SK-N-SH (cell line): ENCODE data around the gene BRAT1. TPM values are rescaled to one million over a fixed set of nuclear protein-coding genes. Genes with fewer than 3 reads are reported as not detected.

Source experiments
- CTCF ChIA-PET: fragments of 300-600, 350-600 bp; formaldehyde crosslinking; extraction: SDS; loops from one replicate; lab custom pipeline; 2021; lab: Yijun Ruan, JAX
- POLR2A ChIA-PET: fragments of 350-600 bp; sonication (Branson Sonifier 250); formaldehyde crosslinking; extraction: SDS; loops from one replicate; lab custom pipeline; 2020; ENCODE audit warnings: antibody characterized with exemption, inconsistent platforms; lab: Yijun Ruan, JAX
- DNase-seq: peaks from one replicate; pipeline ENCODE4 v3.0.0; 2012
- H2AFZ ChIP-seq: fragments of 200-600 bp; sonication (generic); 2 replicates; pipeline ENCODE4 v1.8.1; 2016; ENCODE audit warnings: antibody characterized with exemption, mild to moderate bottlenecking, low read depth
- H3F3A ChIP-seq: fragments of 200-600 bp; sonication (generic); replicated peaks from 2 replicates; pipeline ENCODE3; 2016; ENCODE audit warnings: antibody characterized with exemption, mild to moderate bottlenecking; ENCODE audit not compliant: insufficient read depth
- H3K27ac ChIP-seq, 2 experiments: fragments of 200-500 bp in 1 of 2; fragments of 200-600 bp in 1 of 2; sonication (Bioruptor generic) in 1 of 2; sonication (generic), shearing (Covaris generic) in 1 of 2; 2 replicates each; pipeline versions ENCODE4 v1.5.1 to v1.6.1; 2014 to 2016; ENCODE audit warnings: low read depth in 2 of 2, inconsistent platforms in 1 of 2, low read length in 1 of 2, mild to moderate bottlenecking in 1 of 2, mixed read lengths in 1 of 2
- H3K27me3 ChIP-seq: fragments of 200-600 bp; sonication (generic), shearing (Covaris generic); 2 replicates; pipeline ENCODE4 v1.6.1; 2016; ENCODE audit warnings: mixed run types; ENCODE audit not compliant: insufficient read depth
- H3K36me3 ChIP-seq, 2 experiments: fragments of 200-500 bp in 1 of 2; fragments of 200-600 bp in 1 of 2; sonication (Bioruptor generic) in 1 of 2; sonication (generic) in 1 of 2; replicated peaks in 1 of 2; 2 replicates each; pipeline versions ENCODE3 to v1.5.1; 2014 to 2016; ENCODE audit warnings: low read length in 1 of 2, mild to moderate bottlenecking in 1 of 2; ENCODE audit not compliant: insufficient read depth in 2 of 2, control insufficient read depth in 1 of 2
- H3K4me1 ChIP-seq, 2 experiments: fragments of 200-500 bp in 1 of 2; fragments of 200-600 bp in 1 of 2; sonication (Bioruptor generic) in 1 of 2; sonication (generic), shearing (Covaris generic) in 1 of 2; 2 replicates each; pipeline versions ENCODE4 v1.5.1 to v1.6.1; 2014 to 2016; ENCODE audit warnings: low read depth in 1 of 2, low read length in 1 of 2, mixed run types in 1 of 2; ENCODE audit not compliant: insufficient read depth in 2 of 2, control insufficient read depth in 1 of 2
- H3K4me2 ChIP-seq: fragments of 200-600 bp; sonication (generic), shearing (Covaris generic); 2 replicates; pipeline ENCODE4 v1.6.1; 2017; ENCODE audit warnings: mixed run types
- H3K4me3 ChIP-seq, 2 experiments: fragments of 200-500 bp in 1 of 2; fragments of 200-600 bp in 1 of 2; sonication (Bioruptor generic) in 1 of 2; sonication (generic), shearing (Covaris generic) in 1 of 2; 2 replicates each; pipeline versions ENCODE4 v1.5.1 to v1.8.1; 2014 to 2016; ENCODE audit warnings: low read depth in 2 of 2, inconsistent platforms in 1 of 2, low read length in 1 of 2, mild to moderate bottlenecking in 1 of 2, mixed read lengths in 1 of 2, moderate library complexity in 1 of 2
- H3K79me2 ChIP-seq: fragments of 200-600 bp; sonication (generic); 2 replicates; pipeline ENCODE4 v1.8.1; 2017; ENCODE audit warnings: mild to moderate bottlenecking; ENCODE audit not compliant: insufficient read depth
- H3K9ac ChIP-seq: fragments of 200-600 bp; sonication (generic); 2 replicates; pipeline ENCODE4 v1.6.1; 2017; ENCODE audit warnings: mixed run types
- H3K9me2 ChIP-seq: fragments of 200-600 bp; sonication (generic); 2 replicates; pipeline ENCODE4 v1.6.1; 2017; ENCODE audit warnings: mixed run types
- H3K9me3 ChIP-seq: fragments of 200-600 bp; sonication (generic); 2 replicates; pipeline ENCODE4 v1.6.1; 2017; ENCODE audit warnings: mixed run types, mild to moderate bottlenecking, moderate library complexity
- H4K20me1 ChIP-seq: fragments of 200-600 bp; sonication (generic); 2 replicates; pipeline ENCODE4 v1.6.1; 2017; ENCODE audit warnings: mild to moderate bottlenecking, mixed run types; ENCODE audit not compliant: insufficient read depth
- CHD2 ChIP-seq: fragments of 150-350 bp; IDR thresholded peaks from 2 replicates; pipeline ENCODE4 v1.6.1; 2018; ENCODE audit warnings: low read length; ENCODE audit not compliant: partially characterized antibody
- EP300 ChIP-seq, 2 experiments: IDR thresholded peaks; 2 replicates each; pipeline versions ENCODE4 v1.4.0 to v1.6.1; 2012; ENCODE audit warnings: borderline replicate concordance in 1 of 2, low read depth in 1 of 2, low read length in 1 of 2
- EZH2phosphoT487 ChIP-seq: fragments of 200-600 bp; sonication (generic); IDR thresholded peaks from 2 replicates; pipeline ENCODE4 v1.6.1; 2017; ENCODE audit warnings: low read depth, mixed run types, mild to moderate bottlenecking, antibody characterized with exemption, moderate library complexity, borderline replicate concordance
- FOSL2 ChIP-seq: IDR thresholded peaks from 2 replicates; pipeline ENCODE4 v1.4.0; 2012; ENCODE audit warnings: low read depth, mild to moderate bottlenecking, moderate library complexity, borderline replicate concordance
- FOXJ3 ChIP-seq: sonication (generic); formaldehyde crosslinking; IDR thresholded peaks from 2 replicates; pipeline ENCODE4 v1.5.1; 2020; ENCODE audit warnings: mild to moderate bottlenecking, missing genetic modification reagents
- GATA2 ChIP-seq: sonication (generic); formaldehyde crosslinking; IDR thresholded peaks from 2 replicates; pipeline ENCODE4 v1.5.0; 2020; ENCODE audit warnings: mild to moderate bottlenecking, missing genetic modification reagents
- IRF3 ChIP-seq: fragments of 150-350 bp; IDR thresholded peaks from 2 replicates; pipeline ENCODE4 v1.6.1; 2016; ENCODE audit warnings: mild to moderate bottlenecking, low read depth, low read length
- MEF2A ChIP-seq: IDR thresholded peaks from 2 replicates; pipeline ENCODE4 v1.4.0; 2012; ENCODE audit warnings: low read depth, borderline replicate concordance
- POLR2AphosphoS5 ChIP-seq: IDR thresholded peaks from 2 replicates; pipeline ENCODE4 v1.6.1; 2012; ENCODE audit warnings: low read depth, low read length
- RAD21 ChIP-seq: IDR thresholded peaks from 2 replicates; pipeline ENCODE4 v1.6.1; 2012; ENCODE audit warnings: mild to moderate bottlenecking, low read length
- REST ChIP-seq: IDR thresholded peaks from 2 replicates; pipeline ENCODE4 v1.6.1; 2012; ENCODE audit warnings: mild to moderate bottlenecking, low read depth, low read length, moderate library complexity
- RXRA ChIP-seq: IDR thresholded peaks from 2 replicates; pipeline ENCODE4 v1.4.0; 2012; ENCODE audit warnings: low read depth, mild to moderate bottlenecking, borderline replicate concordance
- TAF1 ChIP-seq: IDR thresholded peaks from 2 replicates; pipeline ENCODE4 v1.6.1; 2012; ENCODE audit warnings: low read depth, mild to moderate bottlenecking, low read length, moderate library complexity, borderline replicate concordance
- TEAD4 ChIP-seq: IDR thresholded peaks from 2 replicates; pipeline ENCODE4 v1.4.0; 2012; ENCODE audit warnings: mild to moderate bottlenecking, borderline replicate concordance; ENCODE audit not compliant: insufficient read depth
- YY1 ChIP-seq: IDR thresholded peaks from 2 replicates; pipeline ENCODE4 v1.4.0; 2012; ENCODE audit warnings: low read depth, mild to moderate bottlenecking
- ZBTB33 ChIP-seq: IDR thresholded peaks from 2 replicates; pipeline ENCODE4 v1.4.0; 2012; ENCODE audit warnings: low read depth, borderline replicate concordance
- WGBS: methylation state at CpG from one replicate; pipeline ENCODE4 v1.1.6; 2017; ENCODE audit warnings: low lambda C conversion rate; 5-methylcytosine and 5-hydroxymethylcytosine counted together
- polyA plus RNA-seq, 3 experiments: library from polyadenylated mRNA; depleted of rRNA; stranded (reverse); fragments of >200 nt; gene quantifications; 2 replicates each; pipeline ENCODE4 v1.2.3, GENCODE V29; 2012

Gene BRAT1
- polyA plus RNA-seq, 1 of the 3 experiments (the other 2 are of a cell fraction) = 36.2 TPM

GRCh38 chr7:2566890-2567678 lies 11.8 kb upstream of the BRAT1 start (continued):
- no peak for TF ChIP-seq POLR2AphosphoS5
- TF ChIP-seq IRF3 = no peak

- peaks cover 2 to 8% of the 10 kb centered on the region in 2 experiments for H3K36me3 ChIP-seq
- ChIA-PET POLR2A (interaction anchor here (0.7 kb wide), 1 partner anchor 169 kb away, joined by 4 read pairs; no protein-coding TSS in a partner anchor), CTCF (interaction anchor here (0.6 to 3.1 kb wide), 11 partner anchors 8 to 116 kb away, joined by 3 to 14 read pairs (median 4); partner anchors contain the start of gene IQCE)
- H3K9ac ChIP-seq = no peak overlapping the region
- TF ChIP-seq FOXJ3 (no peak), GATA2 (CRISPR knock-in tag) (no peak), REST (no peak), FOSL2 (no peak), TEAD4 (no peak), EP300 (IDR thresholded peaks at IDR 0.05; ENCODE audit: borderline replicate concordance in 1 of 2, low read depth in 1 of 2, low read length in 1 of 2) (no peak), YY1 (no peak), MEF2A (no peak), RAD21 (no peak), EZH2phosphoT487 (no peak), ZBTB33 (no peak), TAF1 (no peak), RXRA (no peak), CHD2 (no peak)
- H3F3A ChIP-seq = peaks cover 7% of the 10 kb centered on the region
- no peak overlapping the region for H3K4me3 ChIP-seq
- H3K27ac ChIP-seq = no peak overlapping the region
- H3K4me2 ChIP-seq = no peak overlapping the region
- DNase-seq = no peak
- H3K9me2 ChIP-seq = no peaks in the 10 kb centered on the region
- no peaks in the 10 kb centered on the region for H3K27me3 ChIP-seq
- H3K4me1 ChIP-seq = no peaks in the 10 kb centered on the region
- peaks cover 32% of the 10 kb centered on the region; the same call in 1 of the 2 replicates for H3K79me2 ChIP-seq
- no peaks in the 10 kb centered on the region for H4K20me1 ChIP-seq
- 78% methylated on average over 8 of the region's 8 CpGs for WGBS
- H2AFZ ChIP-seq = no peak overlapping the region
- no peaks in the 10 kb centered on the region for H3K9me3 ChIP-seq
Measured at GRCh38 chr7:2566348-2566889, 11.1 kb upstream of the BRAT1 start.
